ENCODE data around the gene REXO1. TPM values are rescaled to one million over a fixed set of nuclear protein-coding genes. Genes with fewer than 3 reads are reported as not detected.

Gene REXO1
- total and polyA plus RNA-seq, 2 of the 13 experiments (the other 11 are each of a cell fraction or from before 2014, with no cell fraction given): 5.0 to 11.2 TPM

DNA sequence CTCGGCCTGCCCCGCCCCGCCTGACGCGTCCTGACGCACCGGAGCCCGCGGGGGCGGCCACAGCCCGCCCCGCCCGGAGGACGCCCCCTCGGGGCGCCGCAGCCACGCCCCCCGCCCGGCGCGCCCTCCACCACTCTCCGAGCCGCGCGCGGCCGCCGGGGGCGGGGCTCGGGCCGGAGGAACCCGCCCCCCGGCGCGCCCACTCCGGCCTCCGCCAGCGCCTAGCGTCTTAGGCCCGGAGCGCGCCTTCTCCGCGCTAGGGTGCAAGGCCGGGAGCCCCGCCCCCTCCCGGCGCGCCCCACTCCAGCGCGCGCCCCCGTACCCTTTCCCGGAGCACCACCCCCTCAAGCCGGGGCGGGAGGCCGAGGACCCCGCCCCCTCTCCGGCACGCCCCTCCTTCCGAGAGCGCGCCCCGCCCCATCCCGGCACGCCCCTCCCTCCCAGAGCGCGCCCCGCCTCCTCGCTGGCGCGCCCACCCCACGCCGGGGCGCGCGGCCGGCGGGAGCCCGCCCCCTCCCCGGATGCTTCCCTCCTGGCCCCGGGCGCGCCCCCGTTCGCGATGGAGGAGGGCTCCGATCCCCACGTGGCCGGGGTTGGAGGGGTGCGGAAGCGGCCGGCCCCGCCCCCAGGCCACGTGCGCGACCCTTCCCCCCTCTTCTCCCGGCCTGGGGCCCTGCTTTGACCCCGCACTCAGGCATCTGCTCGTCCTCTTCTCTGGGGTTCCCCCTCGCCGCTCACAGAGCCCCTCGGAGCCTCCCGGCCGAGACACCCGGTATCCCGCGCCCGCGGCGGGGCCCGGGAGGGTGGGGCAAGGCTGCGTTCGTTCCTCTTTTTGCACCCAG lies 15.6 kb upstream of the REXO1 start (continued):
- TF ChIP-seq XRCC5 (optimal IDR thresholded peaks at IDR 0.05; ENCODE audit: low read length) (peak; percentile 18), POLR2A (IDR thresholded peaks at IDR 0.05; ENCODE audit: insufficient read depth in 1 of 2, low read depth in 2 of 2, low read length in 2 of 2) (peak; percentile 45 to 62; a peak in 2 of 4 replicates), REST (IDR thresholded peaks at IDR 0.05; ENCODE audit: borderline replicate concordance in 1 of 2, low read depth in 1 of 2, low read length in 2 of 2) (peak in 1 of 2 experiments; percentile 10; a peak in 1 of 4 replicates), ZNF816 (CRISPR knock-in tag; IDR thresholded peaks at IDR 0.05; ENCODE audit: borderline replicate concordance) (peak; percentile 75; the same call in 1 of the 2 replicates), SALL1 (CRISPR knock-in tag; IDR thresholded peaks at IDR 0.05) (peak; percentile 72), ARHGAP35 (CRISPR knock-in tag; IDR thresholded peaks at IDR 0.05; ENCODE audit: borderline replicate concordance) (peak; percentile 20; the same call in 1 of the 2 replicates), MXD4 (CRISPR knock-in tag; IDR thresholded peaks at IDR 0.05) (peak; percentile 97), HBP1 (CRISPR knock-in tag; IDR thresholded peaks at IDR 0.05; ENCODE audit: low read depth) (peak; percentile 30; the same call in 1 of the 2 replicates), HNRNPK (IDR thresholded peaks at IDR 0.05; ENCODE audit: low read depth, low read length, poor library complexity, severe bottlenecking) (peak; percentile 40), ZNF552 (CRISPR knock-in tag; IDR thresholded peaks at IDR 0.05; ENCODE audit: borderline replicate concordance) (peak; percentile 57; the same call in 1 of the 2 replicates), MAX (IDR thresholded peaks at IDR 0.05) (peak; percentile 100), ZBTB20 (CRISPR knock-in tag; IDR thresholded peaks at IDR 0.05; ENCODE audit: borderline replicate concordance, low read depth) (0 out of 2 replicates have a peak, but pooled peaks have one; percentile 29), SP4 (CRISPR knock-in tag; IDR thresholded peaks at IDR 0.05) (peak; percentile 91)
- TF ChIP-seq, protein P1, sequence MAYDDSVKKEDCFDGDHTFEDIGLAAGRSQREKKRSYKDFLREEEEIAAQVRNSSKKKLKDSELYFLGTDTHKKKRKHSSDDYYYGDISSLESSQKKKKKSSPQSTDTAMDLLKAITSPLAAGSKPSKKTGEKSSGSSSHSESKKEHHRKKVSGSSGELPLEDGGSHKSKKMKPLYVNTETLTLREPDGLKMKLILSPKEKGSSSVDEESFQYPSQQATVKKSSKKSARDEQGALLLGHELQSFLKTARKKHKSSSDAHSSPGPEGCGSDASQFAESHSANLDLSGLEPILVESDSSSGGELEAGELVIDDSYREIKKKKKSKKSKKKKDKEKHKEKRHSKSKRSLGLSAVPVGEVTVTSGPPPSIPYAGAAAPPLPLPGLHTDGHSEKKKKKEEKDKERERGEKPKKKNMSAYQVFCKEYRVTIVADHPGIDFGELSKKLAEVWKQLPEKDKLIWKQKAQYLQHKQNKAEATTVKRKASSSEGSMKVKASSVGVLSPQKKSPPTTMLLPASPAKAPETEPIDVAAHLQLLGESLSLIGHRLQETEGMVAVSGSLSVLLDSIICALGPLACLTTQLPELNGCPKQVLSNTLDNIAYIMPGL (CRISPR knock-in tag; IDR thresholded peaks at IDR 0.05; ENCODE audit: borderline replicate concordance in 1 of 2, low read depth in 1 of 2): peak in 1 of 2 experiments; percentile 61; a peak in 2 of 4 replicates

Measured in HepG2 (cell line).